ENCODE results near the gene SH3BP2.

DNA sequence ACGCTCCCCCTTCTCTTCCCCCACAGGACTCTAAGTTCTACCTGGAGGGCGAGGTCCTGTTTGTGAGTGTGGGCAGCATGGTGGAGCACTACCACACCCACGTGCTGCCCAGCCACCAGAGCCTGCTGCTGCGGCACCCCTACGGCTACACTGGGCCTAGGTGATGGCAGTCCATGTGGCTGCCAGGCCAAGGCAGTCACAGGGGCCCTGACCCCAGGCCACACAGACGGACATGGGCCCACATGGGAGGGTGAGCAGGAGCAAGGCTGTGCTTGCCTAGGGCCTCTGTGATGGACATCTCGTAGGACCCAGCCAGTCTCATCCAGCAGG lies 40.8 kb downstream of the SH3BP2 start:
- TF ChIP-seq ZFP3 (CRISPR knock-in tag; IDR thresholded peaks at IDR 0.05) (no peak), ZFP30 (CRISPR knock-in tag; IDR thresholded peaks at IDR 0.05) (no peak), SNAI2 (CRISPR knock-in tag; IDR thresholded peaks at IDR 0.05) (no peak), ZC3H10 (CRISPR knock-in tag; IDR thresholded peaks at IDR 0.05) (no peak), ISL1 (CRISPR knock-in tag; IDR thresholded peaks at IDR 0.05) (no peak), RARB (CRISPR knock-in tag; IDR thresholded peaks at IDR 0.05) (no peak), BACH2 (CRISPR knock-in tag; IDR thresholded peaks at IDR 0.05; ENCODE audit: borderline replicate concordance) (no peak)
- TF ChIP-seq, protein P1, sequence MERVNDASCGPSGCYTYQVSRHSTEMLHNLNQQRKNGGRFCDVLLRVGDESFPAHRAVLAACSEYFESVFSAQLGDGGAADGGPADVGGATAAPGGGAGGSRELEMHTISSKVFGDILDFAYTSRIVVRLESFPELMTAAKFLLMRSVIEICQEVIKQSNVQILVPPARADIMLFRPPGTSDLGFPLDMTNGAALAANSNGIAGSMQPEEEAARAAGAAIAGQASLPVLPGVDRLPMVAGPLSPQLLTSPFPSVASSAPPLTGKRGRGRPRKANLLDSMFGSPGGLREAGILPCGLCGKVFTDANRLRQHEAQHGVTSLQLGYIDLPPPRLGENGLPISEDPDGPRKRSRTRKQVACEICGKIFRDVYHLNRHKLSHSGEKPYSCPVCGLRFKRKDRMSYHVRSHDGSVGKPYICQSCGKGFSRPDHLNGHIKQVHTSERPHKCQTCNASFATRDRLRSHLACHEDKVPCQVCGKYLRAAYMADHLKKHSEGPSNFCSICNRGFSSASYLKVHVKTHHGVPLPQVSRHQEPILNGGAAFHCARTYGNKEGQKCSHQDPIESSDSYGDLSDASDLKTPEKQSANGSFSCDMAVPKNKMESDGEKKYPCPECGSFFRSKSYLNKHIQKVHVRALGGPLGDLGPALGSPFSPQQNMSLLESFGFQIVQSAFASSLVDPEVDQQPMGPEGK (CRISPR knock-in tag; IDR thresholded peaks at IDR 0.05; ENCODE audit: borderline replicate concordance): no peak
- TF ChIP-seq, protein P2, sequence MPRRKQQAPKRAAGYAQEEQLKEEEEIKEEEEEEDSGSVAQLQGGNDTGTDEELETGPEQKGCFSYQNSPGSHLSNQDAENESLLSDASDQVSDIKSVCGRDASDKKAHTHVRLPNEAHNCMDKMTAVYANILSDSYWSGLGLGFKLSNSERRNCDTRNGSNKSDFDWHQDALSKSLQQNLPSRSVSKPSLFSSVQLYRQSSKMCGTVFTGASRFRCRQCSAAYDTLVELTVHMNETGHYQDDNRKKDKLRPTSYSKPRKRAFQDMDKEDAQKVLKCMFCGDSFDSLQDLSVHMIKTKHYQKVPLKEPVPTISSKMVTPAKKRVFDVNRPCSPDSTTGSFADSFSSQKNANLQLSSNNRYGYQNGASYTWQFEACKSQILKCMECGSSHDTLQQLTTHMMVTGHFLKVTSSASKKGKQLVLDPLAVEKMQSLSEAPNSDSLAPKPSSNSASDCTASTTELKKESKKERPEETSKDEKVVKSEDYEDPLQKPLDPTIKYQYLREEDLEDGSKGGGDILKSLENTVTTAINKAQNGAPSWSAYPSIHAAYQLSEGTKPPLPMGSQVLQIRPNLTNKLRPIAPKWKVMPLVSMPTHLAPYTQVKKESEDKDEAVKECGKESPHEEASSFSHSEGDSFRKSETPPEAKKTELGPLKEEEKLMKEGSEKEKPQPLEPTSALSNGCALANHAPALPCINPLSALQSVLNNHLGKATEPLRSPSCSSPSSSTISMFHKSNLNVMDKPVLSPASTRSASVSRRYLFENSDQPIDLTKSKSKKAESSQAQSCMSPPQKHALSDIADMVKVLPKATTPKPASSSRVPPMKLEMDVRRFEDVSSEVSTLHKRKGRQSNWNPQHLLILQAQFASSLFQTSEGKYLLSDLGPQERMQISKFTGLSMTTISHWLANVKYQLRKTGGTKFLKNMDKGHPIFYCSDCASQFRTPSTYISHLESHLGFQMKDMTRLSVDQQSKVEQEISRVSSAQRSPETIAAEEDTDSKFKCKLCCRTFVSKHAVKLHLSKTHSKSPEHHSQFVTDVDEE (CRISPR knock-in tag; IDR thresholded peaks at IDR 0.05): no peak

Data from SK-N-SH treated with all-trans-retinoic acid at 6 μM for 48 hours (cell line).